HG03095 (cell line): ENCODE results near the gene CDKL5.
"Not testable (repeated sequence)": the region's sequence is repeated elsewhere in the genome, so short reads cannot be mapped to it uniquely, and the experiment has no call there.

Experiments used
- ATAC-seq: cut with Tn5 transposase; IDR thresholded peaks from one replicate; pipeline ENCODE4 v1.9.1; 2021; ENCODE audit warnings: moderate library complexity; ENCODE audit not compliant: unreplicated experiment

The CDKL5 gene

DNA sequence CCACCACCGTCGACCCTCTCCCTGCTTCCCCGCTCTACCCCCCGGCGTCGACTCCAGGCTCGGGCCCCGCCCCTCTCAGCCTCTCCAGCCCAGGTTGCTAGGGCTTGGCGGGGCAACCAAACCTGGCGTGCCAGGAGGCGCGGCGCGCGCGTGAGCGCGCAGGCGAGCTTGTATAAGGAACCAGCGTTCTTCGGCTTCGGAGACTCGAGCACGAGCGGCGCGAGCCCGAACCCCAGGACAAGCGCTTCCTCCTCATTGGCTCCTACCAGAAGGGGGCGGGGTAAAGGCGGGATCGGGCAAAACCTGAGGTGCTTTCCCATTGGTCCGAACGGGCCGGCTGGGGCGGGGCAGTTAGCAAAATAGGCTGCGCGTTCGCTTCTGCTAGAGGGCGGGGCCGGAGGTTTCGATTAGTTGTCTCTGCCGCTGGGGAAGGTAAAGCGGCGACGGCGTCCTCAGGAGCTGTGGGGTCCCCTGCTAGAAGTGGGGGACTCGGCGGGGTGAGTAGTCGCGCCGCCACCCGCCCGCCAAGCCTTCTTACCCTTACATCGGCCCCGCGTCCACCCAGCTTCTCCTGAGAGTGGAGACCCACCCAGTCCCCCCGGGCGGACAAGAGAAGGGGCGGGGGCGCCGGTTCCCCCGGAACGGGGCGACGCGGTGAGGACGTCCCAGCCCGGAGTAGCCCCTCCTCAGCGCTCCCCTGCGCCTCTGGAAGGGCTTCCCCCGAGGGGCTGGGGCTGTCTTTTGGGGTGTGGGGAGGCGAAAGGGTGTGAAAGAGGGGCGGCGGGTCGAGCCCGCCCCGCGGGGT, at the start of gene CDKL5:
TSS of gene CDKL5 (plus strand) at position 410 of the 805 bp plus-strand sequence. CDS start 81,489 bp downstream, outside the sequence.
- ATAC-seq: peak; percentile 96

DNA sequence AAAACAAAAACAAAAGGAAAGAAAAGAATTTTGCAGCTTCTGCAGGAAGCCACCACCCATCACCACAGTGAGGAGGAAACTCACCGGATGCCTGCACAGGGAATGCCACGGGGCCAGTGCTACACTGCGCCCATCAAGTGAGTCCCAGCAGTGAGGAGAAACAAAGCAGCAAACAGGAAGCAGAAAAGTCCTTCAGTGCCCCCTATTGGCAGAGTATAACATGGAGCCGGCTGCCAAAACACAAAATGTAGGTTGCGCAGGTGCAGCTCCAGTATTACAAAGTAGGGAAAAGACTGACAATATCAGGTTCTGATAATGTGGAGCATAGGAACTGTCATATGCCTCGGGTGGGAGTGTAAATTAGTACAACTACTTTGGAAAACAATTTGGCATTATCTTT, 47.6 kb upstream of the CDKL5 start:
- no peak for ATAC-seq

DNA sequence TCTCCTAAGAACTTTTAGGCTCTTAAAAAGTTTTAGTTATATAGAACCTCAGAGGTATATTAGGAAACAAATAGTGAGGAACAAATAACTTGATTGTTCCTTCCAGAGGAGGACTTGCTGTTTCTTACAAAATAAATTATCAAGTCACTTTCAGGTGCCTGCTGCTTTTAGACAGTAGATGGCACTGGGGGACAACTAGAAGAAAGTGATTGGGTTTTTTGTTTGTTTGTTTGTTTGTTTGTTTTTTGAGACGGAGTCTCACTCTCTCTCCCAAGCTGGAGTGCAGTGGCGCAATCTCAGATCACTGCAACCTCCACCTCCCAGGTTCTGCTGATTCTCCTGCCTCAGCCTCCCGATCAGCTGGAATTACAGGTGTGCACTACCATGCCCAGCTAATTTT, 35.4 kb upstream of the CDKL5 start:
- no peak for ATAC-seq

DNA sequence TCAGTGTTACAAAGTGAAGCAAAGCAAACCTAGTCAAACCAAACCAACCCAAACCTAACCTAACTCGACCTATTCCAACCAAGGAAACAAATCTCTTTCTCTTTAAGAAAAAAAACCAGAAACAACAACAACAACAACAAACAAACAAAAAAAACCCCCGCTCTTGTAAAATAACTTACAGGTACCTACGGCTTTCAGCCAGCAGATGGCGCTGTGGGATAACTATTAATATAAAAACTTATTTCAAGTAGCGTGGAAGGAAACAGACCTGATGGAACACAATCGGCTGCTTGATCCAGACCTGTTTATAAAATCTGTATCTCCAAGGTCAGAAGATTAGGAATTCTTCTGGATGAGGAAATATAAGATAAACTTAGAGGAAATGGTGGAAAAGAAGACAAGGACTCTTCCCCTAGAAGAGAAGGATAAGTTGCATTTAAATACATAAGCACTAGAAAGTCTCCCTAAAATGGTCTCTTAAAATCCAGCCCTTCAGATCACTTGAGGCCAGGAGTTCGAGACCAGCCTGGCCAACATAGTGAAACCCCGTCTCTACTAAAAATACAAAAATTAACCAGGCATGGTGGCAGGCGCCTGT, 34.4 kb upstream of the CDKL5 start:
- ATAC-seq: no peak

DNA sequence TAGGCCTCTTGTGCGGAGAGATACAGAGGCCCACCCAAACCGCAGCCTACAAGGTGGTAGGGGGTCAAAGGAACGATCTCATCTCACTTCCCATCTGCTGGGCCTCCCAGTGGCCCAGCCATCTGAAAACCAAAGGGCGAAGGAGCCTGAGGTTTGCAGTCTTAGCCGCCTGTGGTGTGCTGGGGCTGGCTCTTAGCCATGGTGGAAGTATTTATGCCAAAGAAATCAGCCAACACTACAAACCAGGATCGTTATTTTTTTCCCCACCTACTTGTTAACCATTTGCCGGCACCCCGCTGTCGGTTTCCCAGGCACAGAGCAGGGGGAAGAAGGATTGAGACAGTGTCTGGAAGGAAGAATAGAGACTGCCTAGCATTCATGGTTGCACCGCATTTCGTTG, 30.9 kb upstream of the CDKL5 start:
- no peak for ATAC-seq

DNA sequence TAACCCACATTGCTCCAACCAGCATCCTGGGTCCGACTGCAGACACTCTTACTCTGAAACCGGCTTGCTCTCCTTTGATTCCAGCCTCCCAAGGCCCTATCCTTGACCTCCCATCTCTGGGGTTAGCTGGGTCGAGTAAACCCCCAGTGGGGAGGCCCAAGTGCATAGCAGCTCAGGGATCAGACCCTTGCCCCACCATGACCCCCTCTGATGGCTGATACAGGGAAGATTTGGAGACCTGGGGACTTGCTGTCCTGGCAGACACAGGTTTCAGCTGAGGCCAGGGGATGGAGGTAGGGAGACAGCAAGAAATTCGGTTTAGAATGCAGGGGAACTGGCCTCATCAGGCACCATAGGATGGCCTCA, 23.6 kb upstream of the CDKL5 start:
- ATAC-seq: no peak

DNA sequence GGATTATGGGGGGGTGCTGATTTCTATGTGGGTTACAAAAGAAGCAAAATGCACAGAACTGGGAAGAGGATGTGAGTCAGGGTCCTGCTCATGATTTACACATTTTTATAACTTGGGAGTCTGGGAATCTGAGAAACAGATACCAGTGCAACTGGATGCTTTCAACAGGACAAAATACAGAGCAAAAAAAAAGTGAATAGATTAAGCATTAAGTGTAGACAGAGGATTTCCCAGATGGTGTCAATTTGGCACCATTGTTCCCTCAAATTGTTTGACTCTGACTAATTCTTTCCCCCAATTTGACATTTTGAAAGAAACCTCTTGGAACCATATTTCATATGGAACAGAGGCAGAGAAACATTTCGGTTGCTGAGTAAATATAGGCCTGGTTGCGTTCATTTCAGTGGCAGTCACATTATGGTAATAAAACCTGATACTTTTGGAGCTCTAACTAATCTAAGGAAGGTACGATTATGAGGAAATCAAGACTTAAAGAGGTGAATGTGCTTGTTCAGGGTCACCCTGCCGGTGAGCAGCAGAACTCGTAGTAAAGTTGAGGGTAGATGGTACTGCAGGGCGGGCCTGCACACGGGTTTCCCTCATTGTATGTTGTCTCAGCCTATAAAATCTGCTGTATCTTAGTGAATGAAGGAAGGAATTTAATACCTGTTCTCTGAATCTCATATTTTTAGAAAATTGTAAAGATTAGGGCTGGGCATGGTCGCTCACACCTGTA, 18.7 kb upstream of the CDKL5 start:
- no peak for ATAC-seq

DNA sequence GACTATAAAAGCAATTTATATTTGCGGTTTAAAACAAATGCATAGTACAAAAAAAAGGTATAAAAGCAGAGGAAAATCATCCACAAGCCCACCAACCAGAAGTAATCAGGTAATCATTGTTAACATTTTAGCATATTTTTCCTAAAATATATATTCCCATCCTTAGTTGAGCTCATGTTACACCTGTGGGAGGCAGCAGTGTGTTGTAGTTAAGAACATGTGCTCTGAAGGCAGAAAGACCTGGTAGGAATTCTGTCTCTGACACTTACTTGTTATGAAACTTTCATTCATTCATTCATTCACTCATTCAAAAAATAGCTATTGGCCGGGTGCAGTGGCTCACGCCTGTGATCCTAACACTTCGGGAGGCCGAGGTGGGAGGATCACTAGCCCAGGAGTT, 15.4 kb upstream of the CDKL5 start:
- no peak for ATAC-seq

DNA sequence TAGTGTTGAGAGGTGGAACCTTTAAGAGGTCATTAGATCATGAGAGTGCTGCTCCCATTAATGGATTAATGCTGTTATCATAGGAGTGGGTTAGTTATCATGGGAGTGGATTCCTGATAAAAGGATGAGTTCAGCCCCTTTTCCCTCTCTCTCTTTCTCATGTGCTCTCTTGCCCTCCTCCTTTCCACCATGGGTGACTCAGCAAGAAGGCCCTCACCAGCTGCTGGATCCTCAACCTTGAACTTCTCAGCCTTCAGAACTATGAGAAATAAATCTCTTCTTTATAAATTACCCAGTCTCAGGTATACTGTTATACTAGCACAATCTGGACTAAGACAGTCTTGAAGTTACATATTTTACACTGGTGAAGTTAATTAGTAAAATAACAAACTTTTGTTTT, 10.0 kb upstream of the CDKL5 start:
- ATAC-seq: no peak

DNA sequence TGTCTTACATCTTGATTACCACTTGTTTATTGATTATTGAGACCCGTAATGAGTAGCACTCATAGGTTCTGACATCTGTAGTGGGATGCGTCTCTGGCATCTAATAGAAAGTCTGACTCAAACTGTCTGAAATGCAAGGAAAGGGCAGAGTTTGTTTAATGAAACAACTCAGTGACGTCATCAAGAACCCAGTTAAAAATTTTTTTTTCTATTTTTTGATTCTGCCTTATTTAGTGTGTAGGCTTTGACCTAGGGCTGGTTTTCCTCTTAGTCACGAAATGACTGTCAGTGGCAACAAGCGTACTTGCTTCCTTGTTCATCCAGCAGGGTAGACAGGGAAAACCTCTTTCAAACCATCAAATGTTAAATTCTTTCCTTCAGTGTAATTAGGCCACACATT, 3.1 kb upstream of the CDKL5 start:
- ATAC-seq: no peak

DNA sequence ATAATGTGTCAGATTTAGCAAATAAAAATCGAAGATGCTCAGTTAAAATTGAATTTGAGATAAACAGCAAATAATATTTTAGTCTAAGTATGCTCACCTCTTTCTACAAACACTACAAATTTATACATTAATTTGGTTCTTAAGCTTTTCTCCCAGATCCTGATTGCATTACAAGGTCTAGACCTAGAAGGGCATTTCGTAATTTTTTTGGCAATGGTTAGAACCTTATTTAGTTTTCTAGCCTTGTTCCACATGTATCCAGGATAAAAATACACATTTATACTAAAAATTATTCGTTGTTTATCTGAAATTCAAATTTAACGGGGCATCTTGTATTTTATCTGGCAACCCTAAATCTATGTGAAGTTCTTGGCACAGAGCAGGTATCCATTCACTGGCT, 2.5 kb upstream of the CDKL5 start:
- ATAC-seq: no peak

DNA sequence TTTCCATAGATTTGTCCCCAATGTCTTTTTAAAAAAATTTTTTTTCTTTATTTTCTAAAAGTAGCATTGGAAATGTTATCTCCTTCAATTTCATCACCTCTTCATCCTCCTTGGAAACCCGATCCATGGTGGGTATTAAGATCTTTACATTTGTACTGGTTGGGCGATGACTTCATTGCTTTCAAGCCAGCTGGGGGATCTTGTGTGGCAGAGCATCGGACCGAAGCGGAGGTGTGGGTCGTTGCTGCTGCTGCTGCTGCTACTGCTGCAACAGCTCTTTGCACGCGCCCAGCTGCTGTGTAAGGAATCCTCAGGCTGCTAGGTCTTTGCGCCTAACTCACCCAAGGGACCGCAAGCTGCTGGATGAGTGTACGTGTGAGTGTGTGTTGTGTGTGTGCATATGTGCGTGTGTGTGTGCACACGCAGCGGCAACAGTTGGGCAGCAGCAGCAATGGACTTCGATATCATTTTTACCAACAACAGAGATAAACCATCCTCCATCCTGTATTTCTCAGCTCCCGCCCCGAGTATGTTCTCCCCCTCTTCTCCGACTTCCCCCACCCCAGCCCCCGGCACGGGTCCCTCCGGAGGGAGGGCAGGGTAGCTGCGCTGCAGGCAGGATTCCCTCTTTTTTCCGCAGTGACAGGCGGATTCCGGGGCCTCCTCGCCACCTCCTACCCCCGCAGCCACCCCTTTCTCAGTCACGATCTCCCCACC, 768 bp upstream of the CDKL5 start:
- ATAC-seq: no peak

DNA sequence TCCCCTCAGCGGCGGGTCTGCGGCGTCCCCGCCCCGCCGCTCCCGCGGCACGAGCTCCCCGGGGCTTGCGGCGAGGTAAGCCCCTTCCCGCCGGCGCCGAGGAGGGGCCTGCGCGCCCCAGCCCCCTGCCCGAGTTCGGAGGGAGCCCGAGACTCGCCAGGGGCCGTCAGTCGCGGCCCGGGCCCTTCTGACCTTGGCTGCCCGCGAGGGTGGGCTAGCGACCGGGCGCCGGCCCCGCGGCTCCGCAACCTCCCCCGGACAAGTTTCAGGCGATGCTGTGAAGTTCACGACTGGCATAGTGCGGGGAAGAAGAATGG, 554 bp downstream of the CDKL5 start:
- no peak for ATAC-seq

DNA sequence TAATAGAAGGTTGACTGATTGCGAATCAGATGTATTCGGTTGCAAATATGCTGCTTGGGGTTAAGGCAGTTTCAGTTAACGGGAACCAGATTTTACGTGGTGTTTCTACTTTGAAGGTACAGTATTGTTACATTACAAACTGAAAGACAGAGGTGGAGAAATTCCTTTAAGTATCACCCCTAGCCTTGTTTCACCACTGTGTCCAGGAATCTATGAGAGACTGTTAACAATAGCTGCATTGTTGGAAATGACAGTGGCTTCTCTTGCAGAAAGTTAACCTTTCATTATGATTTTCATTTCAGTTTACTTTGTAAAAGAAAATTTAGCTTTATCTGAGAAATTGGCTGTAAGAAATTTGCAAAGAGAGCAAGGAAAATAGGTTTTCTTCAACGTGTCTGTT, 2.6 kb downstream of the CDKL5 start:
- no peak for ATAC-seq

DNA sequence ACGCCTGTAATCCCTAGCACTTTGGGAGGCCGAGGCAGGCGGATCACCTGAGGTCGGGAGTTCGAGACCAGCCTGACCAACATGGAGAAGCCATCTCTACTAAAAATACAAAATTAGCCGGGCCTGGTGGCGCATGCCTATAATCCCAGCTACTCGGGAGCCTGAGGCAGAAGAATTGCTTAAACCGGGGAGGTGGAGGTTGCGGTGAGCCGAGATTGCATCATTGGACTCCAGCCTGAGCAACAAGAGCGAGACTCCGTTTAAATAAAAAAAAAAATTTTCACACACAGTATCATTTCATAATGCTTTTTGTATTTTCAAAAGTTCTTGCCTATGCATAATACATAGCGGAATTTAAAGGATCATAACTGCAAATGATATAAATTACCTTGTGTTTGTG, 7.9 kb downstream of the CDKL5 start:
- not testable (repeated sequence) for ATAC-seq

DNA sequence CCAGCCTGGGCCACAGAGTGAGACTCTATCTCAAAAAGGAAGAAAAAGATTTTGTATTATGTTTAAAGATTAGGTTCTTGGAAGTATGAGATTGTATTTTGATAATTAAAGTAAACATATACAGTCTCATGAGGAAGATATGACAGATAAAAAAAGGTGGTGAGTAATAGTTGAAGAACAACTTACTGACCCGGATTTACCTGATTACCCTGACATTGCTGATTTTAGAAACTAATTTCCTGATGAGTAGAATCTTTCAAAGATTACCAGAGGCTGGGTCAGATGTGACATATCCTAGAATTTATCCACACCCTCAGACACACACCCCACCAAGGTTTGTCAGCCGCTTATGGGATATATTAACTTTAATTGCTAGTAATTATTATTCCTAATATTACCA, 9.5 kb downstream of the CDKL5 start:
- ATAC-seq: no peak

DNA sequence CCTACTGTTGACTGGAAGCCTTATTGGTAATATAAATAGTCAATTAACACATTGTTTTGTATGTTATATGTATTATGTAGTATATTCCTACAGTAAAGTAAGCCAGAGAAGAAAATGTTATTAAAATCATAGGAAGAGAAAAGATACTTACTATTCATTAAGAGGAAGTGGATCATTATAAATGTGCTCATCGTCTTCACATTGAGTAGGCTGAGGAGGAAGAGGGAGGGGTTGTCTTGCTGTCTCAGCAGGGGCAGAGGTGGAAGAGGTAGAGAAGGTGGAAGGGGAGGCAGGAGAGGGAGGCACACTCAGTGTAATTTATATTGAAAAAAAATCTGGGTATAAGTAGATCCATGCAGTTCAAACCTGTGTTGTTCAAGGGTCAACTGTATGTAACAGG, 10.6 kb downstream of the CDKL5 start:
- no peak for ATAC-seq

DNA sequence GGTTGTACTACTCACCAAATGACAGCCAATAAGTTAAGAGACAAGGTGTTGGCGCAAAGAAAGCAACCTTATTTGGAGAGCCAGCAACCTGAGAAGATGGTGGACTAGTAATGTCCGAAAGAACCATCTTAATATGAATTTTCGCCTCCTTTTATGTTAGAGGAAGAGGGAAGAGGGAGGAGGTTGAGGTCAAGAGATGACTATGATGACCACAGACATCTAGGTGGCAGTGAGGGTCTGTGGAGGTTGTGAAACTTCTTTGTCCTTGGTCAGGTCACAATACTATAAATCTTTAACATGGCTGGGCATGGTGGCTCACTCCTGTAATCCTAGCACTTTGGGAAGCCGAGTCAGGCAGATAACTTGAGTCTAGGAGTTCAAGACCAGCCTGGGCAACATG, 15.4 kb downstream of the CDKL5 start:
- ATAC-seq: no peak

DNA sequence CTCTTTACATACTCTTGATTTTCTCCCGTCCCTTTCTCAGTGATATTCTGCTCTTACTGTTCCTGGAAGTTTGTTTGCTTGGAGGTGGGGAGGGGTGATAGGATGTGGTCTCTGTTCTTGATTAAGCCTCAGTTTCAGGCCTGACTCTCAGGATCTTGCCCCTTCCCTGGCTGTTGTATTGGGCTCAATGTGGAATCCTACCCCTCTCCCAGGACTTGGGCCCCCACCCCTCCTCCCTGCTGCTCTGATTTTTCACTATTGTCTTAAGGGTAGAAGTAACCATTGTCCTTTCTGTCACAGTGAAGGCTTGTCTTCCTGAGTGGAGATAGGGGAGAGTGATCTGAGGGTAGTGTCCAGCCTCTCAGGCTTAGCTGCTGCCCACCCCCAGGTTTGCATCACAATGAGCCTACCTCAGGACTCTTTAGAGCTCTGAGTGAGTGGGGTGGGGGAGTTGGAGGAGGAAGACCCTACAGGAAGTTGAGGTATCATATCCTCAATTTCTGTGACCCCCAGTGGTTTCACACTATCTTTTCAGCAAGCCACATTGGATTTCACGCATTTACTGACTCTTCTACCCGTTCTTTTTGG, 16.5 kb downstream of the CDKL5 start:
- ATAC-seq: no peak

DNA sequence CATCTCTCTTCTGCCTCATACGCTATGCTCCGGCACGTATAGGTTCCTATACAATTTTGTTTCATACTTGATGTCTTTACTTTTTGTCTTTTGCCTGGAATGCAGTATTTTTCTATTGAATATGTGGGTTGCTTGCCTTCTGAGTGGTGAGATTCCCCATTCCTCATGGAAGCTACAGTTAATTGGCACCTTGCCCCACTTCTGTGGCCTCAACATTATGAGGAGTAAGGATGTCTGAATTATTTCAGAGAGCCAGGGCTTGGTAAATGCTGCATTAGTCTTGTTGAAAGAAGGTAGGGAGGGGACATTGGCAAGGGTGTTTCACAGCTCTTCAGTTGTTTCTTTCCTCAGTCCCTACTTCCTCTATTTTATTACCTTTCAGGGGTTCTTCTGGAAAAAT, 23.0 kb downstream of the CDKL5 start:
- no peak for ATAC-seq

DNA sequence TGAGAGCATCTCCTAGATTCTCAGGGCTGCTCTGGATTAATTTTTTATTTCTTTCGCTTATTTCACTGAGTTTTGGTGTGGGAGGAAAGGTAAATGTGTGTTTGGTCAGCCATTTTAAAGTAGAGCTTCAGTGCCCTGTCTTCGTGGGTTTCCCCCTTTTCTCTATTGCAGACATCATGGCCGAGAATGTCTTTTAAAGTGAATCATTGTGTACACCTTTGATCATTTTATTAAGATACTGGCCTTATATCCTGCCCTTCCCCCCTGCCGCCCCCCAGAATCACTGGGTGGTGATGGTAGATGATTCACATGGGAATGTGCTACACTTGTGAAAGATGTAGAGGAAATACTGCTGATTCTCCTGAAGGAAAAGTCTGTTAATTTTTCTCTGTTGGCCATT, 23.8 kb downstream of the CDKL5 start:
- ATAC-seq: no peak
